CD14-positive monocyte (primary cell): ENCODE measurements around the gene OVCA2. TPM values are rescaled to one million over a fixed set of nuclear protein-coding genes. Genes with fewer than 3 reads are reported as not detected.

ENCODE experiments used
- DNase-seq, 3 donors: peaks; one replicate each; pipeline ENCODE4 v3.0.0-alpha.2; 2011 to 2022
- H2AFZ ChIP-seq: 2 replicates; pipeline ENCODE4 v1.6.0; 2012; ENCODE audit warnings: mild to moderate bottlenecking, low read depth, low read length, inconsistent platforms; ENCODE audit not compliant: insufficient read depth, poor library complexity, severe bottlenecking
- H3K27ac ChIP-seq, 2 donors: 1 replicate in 1 of 2; 2 replicates in 1 of 2; pipeline ENCODE4 v1.5.1; 2012 to 2013; ENCODE audit warnings: low read length in 2 of 2, control low read depth in 1 of 2, inconsistent platforms in 1 of 2, low read depth in 1 of 2, mild to moderate bottlenecking in 1 of 2
- H3K27me3 ChIP-seq, 2 donors: one replicate each; pipeline versions ENCODE4 v1.6.0 to v1.6.1; 2011 to 2013; ENCODE audit warnings: low read length in 2 of 2; ENCODE audit not compliant: control insufficient read depth in 2 of 2, insufficient read depth in 2 of 2
- H3K36me3 ChIP-seq, 2 donors: replicated peaks in 1 of 2; 1 replicate in 1 of 2; 2 replicates in 1 of 2; pipeline versions ENCODE4 v1.5.1 to v1.6.1; 2012 to 2013; ENCODE audit warnings: low read length in 2 of 2, control low read depth in 1 of 2, inconsistent platforms in 1 of 2, mild to moderate bottlenecking in 1 of 2; ENCODE audit not compliant: insufficient read depth in 2 of 2, control insufficient read depth in 1 of 2
- H3K4me1 ChIP-seq, 2 donors: 1 replicate in 1 of 2; 2 replicates in 1 of 2; pipeline versions ENCODE4 v1.5.1 to v1.6.1; 2012 to 2013; ENCODE audit warnings: low read length in 2 of 2, control low read depth in 1 of 2, inconsistent platforms in 1 of 2, mild to moderate bottlenecking in 1 of 2, moderate library complexity in 1 of 2; ENCODE audit not compliant: insufficient read depth in 2 of 2, control insufficient read depth in 1 of 2
- H3K4me2 ChIP-seq: replicated peaks from 2 replicates; pipeline ENCODE3; 2012; ENCODE audit warnings: low read length, moderate library complexity, mild to moderate bottlenecking; ENCODE audit not compliant: poor library complexity, severe bottlenecking; ENCODE audit errors: extremely low read depth
- H3K4me3 ChIP-seq, 3 experiments: fragments of 200-600 bp in 1 of 3; sonication (generic) in 1 of 3; replicated peaks in 1 of 3; 1 replicate in 2 of 3; 2 replicates in 1 of 3; pipeline ENCODE4 v1.5.1; 2011 to 2013; ENCODE audit warnings: low read length in 3 of 3, mild to moderate bottlenecking in 3 of 3, control low read depth in 2 of 3, low read depth in 2 of 3, inconsistent platforms in 1 of 3, moderate library complexity in 1 of 3
- H3K79me2 ChIP-seq: 2 replicates; pipeline ENCODE4 v1.6.0; 2012; ENCODE audit warnings: mild to moderate bottlenecking, control low read depth, inconsistent platforms, low read length, moderate library complexity; ENCODE audit not compliant: insufficient read depth
- H3K9ac ChIP-seq: 2 replicates; pipeline ENCODE4 v1.6.0; 2017; ENCODE audit warnings: low read length, mild to moderate bottlenecking; ENCODE audit not compliant: insufficient read depth, poor library complexity, severe bottlenecking
- H3K9me3 ChIP-seq, 2 donors: replicated peaks in 1 of 2; 1 replicate in 1 of 2; 2 replicates in 1 of 2; pipeline versions ENCODE4 v1.5.1 to v1.6.1; 2012 to 2013; ENCODE audit warnings: low read length in 2 of 2, control low read depth in 1 of 2; ENCODE audit not compliant: control insufficient read depth in 1 of 2, insufficient read depth in 1 of 2
- H4K20me1 ChIP-seq: 2 replicates; pipeline ENCODE4 v1.6.0; 2012; ENCODE audit warnings: mild to moderate bottlenecking, low read length, control low read depth, moderate library complexity; ENCODE audit not compliant: insufficient read depth
- H3K27ac Mint-ChIP-seq, 7 donors: one replicate each; pipeline ENCODE4 v1.8.0; 2020; ENCODE audit warnings: mild to moderate bottlenecking in 7 of 7, mixed read lengths in 7 of 7, moderate library complexity in 6 of 7, inconsistent platforms in 2 of 7
- H3K27me3 Mint-ChIP-seq, 3 donors: one replicate each; pipeline ENCODE4 v1.8.0; 2021 to 2022; ENCODE audit warnings: low read depth in 3 of 3, mild to moderate bottlenecking in 3 of 3, mixed read lengths in 3 of 3, moderate library complexity in 3 of 3, inconsistent platforms in 1 of 3
- H3K36me3 Mint-ChIP-seq, 2 donors: one replicate each; pipeline ENCODE4 v1.8.0; 2020; ENCODE audit warnings: mixed read lengths in 2 of 2, inconsistent platforms in 1 of 2, mild to moderate bottlenecking in 1 of 2
- H3K4me1 Mint-ChIP-seq: one replicate; pipeline ENCODE4 v1.8.0; 2020; ENCODE audit warnings: mild to moderate bottlenecking, mixed read lengths
- H3K4me3 Mint-ChIP-seq, 2 donors: one replicate each; pipeline ENCODE4 v1.8.0; 2020; ENCODE audit warnings: mild to moderate bottlenecking in 2 of 2, mixed read lengths in 2 of 2, moderate library complexity in 1 of 2
- H3K9me3 Mint-ChIP-seq, 7 donors: one replicate each; pipeline ENCODE4 v1.8.0; 2020 to 2022; ENCODE audit warnings: mixed read lengths in 7 of 7, mild to moderate bottlenecking in 6 of 7, moderate library complexity in 6 of 7, inconsistent platforms in 2 of 7
- CTCF ChIP-seq: fragments of 200-600 bp; IDR thresholded peaks from one replicate; pipeline ENCODE4 v1.8.0; 2022; ENCODE audit warnings: antibody characterized with exemption, mild to moderate bottlenecking
- WGBS: methylation state at CpG from one replicate; pipeline ENCODE4 v1.1.5; 2013; ENCODE audit warnings: missing lambda C conversion rate; ENCODE audit not compliant: insufficient coverage; 5-methylcytosine and 5-hydroxymethylcytosine counted together
- intact Hi-C, 2 donors: fragments of 100-400 bp; cut with micrococcal nuclease; formaldehyde crosslinking; loops; one replicate each; pipeline versions ENCODE4 v1.15.0 to v1.15.1; 2023
- polyA plus RNA-seq, 3 donors: library from polyadenylated mRNA; depleted of rRNA in 1 of 3; unstranded in 2 of 3; stranded (reverse) in 1 of 3; fragments of 300-500 nt in 2 of 3; fragments of >200 nt in 1 of 3; fragmentation: Illumina TruSeq in 2 of 3; gene quantifications; 1 replicate in 2 of 3; 2 replicates in 1 of 3; pipeline ENCODE4 v1.2.3, GENCODE V29; 2012 to 2021

Gene OVCA2
- polyA plus RNA-seq, 3 donors = 30.5 to 94.9 (median 69.1) TPM

DNA sequence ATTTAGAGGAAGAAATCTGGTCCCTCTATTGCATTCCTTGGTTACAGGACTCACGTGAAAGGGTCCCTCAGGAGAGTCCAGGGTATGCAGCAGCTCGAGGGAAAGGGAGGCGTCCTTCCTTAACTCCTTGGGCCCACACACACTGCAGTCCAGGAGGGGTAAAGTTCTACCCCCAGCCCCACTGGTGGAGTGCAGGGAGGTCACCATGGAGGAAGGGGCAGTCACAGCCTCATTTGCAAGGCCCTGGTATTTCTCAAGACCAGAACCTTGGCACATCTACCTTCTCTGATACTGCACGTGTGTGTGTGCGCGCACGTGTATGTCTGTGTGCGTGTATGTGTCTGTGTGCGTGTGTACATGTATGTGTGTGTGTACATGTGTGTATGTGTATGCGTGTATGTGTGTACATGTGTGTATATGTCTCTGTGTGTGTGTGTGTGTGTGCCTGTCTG lies 24.2 kb downstream of the OVCA2 start:
- Mint-ChIP-seq H3K9me3 (no peaks in the 10 kb centered on the region), H3K4me1 (peaks cover 23% of the 10 kb centered on the region), H3K27me3 (peaks cover 2 to 7% (median 5%) of the 10 kb centered on the region in 3 donors), H3K4me3 (no peak overlapping the region), H3K27ac (peak overlapping the region in 1 of 7 donors; percentile 69), H3K36me3 (peaks cover 83 to 87% of the 10 kb centered on the region in 2 donors)
- Histone ChIP-seq H3K79me2 (no peaks in the 10 kb centered on the region), H4K20me1 (no peaks in the 10 kb centered on the region), H3K4me3 (no peak overlapping the region), H3K27ac (no peak overlapping the region), H3K36me3 (peaks cover 17 to 72% of the 10 kb centered on the region in 2 donors), H3K4me1 (peaks cover 5 to 9% of the 10 kb centered on the region in 2 donors), H3K4me2 (no peak overlapping the region), H3K9me3 (no peaks in the 10 kb centered on the region), H2AFZ (no peak overlapping the region), H3K27me3 (no peaks in the 10 kb centered on the region), H3K9ac (no peak overlapping the region)
- 95% methylated on average over 4 of the region's 10 CpGs for WGBS
- intact Hi-C loops = no loop called here
- no peak for TF ChIP-seq CTCF
- no peak for DNase-seq

DNA sequence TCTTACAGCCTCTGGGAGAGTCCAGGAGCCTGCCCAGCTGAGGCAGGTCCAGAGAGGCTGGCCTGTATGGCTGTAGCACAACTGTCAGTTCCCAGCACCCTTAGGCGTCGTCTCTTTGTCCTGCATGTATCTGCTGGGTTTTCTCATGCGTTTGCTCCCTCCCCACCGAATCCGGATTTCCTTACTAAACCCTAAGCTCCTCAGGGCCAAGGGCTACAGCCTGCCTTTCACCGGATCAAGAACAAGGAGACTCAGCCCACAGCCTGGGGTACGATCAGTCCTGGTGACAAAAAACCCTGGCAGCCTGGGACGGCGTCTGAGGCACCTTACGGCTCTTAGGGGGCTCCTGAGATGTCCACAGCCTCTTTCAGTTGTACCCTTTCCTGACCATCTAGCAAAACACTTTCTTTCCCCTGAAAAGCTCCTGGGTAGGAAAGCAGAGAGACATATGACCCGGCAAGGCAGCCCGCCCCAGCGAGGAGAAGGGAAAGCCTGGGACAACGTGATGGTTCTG lies 25.3 kb downstream of the OVCA2 start:
- H3K4me2 ChIP-seq = no peak overlapping the region
- H3K9me3 ChIP-seq = no peaks in the 10 kb centered on the region
- Mint-ChIP-seq H3K36me3 (peaks cover 84 to 87% of the 10 kb centered on the region in 2 donors), H3K4me3 (no peak overlapping the region), H3K4me1 (peaks cover 34% of the 10 kb centered on the region), H3K27me3 (peaks cover 0 to 8% (median 2%) of the 10 kb centered on the region in 3 donors), H3K9me3 (peaks cover 0 to 4% (median 0%) of the 10 kb centered on the region in 7 donors), H3K27ac (no peak overlapping the region)
- H3K4me3 ChIP-seq = no peak overlapping the region
- no peak overlapping the region for H3K9ac ChIP-seq
- peaks cover 15 to 20% of the 10 kb centered on the region in 2 donors for H3K4me1 ChIP-seq
- no peak overlapping the region for H2AFZ ChIP-seq
- no peaks in the 10 kb centered on the region for H4K20me1 ChIP-seq
- H3K36me3 ChIP-seq = peaks cover 13 to 61% of the 10 kb centered on the region in 2 donors
- no peaks in the 10 kb centered on the region for H3K79me2 ChIP-seq
- no peak for DNase-seq
- no peak overlapping the region for H3K27ac ChIP-seq
- no peak for TF ChIP-seq CTCF
- no peaks in the 10 kb centered on the region for H3K27me3 ChIP-seq
- intact Hi-C loops = no loop called here
- 89% methylated on average over 14 of the region's 14 CpGs for WGBS
